K562 (cell line): ENCODE results near the gene PPIL1. TPM values are rescaled to one million over a fixed set of nuclear protein-coding genes. Genes with fewer than 3 reads are reported as not detected.

Source experiments
- CBFA2T2 ChIP-seq: fragments of 450-650 bp; conservative IDR thresholded peaks from 2 replicates; pipeline ENCODE4 v1.6.1; 2017; ENCODE audit warnings: mild to moderate bottlenecking
- CREM ChIP-seq: IDR thresholded peaks from 2 replicates; pipeline ENCODE4 v1.6.1; 2014; ENCODE audit warnings: antibody characterized with exemption, low read depth
- CTBP1 ChIP-seq: fragments of 450-650 bp; IDR thresholded peaks from 2 replicates; pipeline ENCODE4 v1.6.1; 2016; ENCODE audit warnings: borderline replicate concordance
- DACH1 ChIP-seq: fragments of 450-650 bp; IDR thresholded peaks from 2 replicates; pipeline ENCODE4 v1.6.1; 2018; ENCODE audit not compliant: partially characterized antibody
- EHMT2 ChIP-seq: fragments of 450-650 bp; IDR thresholded peaks from 2 replicates; pipeline ENCODE4 v1.6.1; 2018; ENCODE audit warnings: antibody characterized with exemption
- ETV1 ChIP-seq: fragments of 450-650 bp; conservative IDR thresholded peaks from 2 replicates; pipeline ENCODE4 v1.6.1; 2016; ENCODE audit warnings: missing genetic modification characterization, control low read depth, low read depth, missing compliant biosample characterization
- GABPB1 ChIP-seq: sonication (generic); formaldehyde crosslinking; IDR thresholded peaks from 2 replicates; pipeline ENCODE4 v1.8.0; 2022; ENCODE audit warnings: mild to moderate bottlenecking, missing genetic modification reagents
- MEIS2 ChIP-seq: fragments of 450-650 bp; IDR thresholded peaks from 2 replicates; pipeline ENCODE4 v1.6.1; 2014; ENCODE audit warnings: mild to moderate bottlenecking; ENCODE audit not compliant: partially characterized antibody
- NFIX ChIP-seq: fragments of 250-450 bp; sonication (Bioruptor Pico); IDR thresholded peaks from 2 replicates; pipeline ENCODE4 v1.4.0; 2020; ENCODE audit warnings: low read depth, mild to moderate bottlenecking, moderate library complexity
- REST ChIP-seq, 2 experiments: fragments of 450-650 bp; formaldehyde crosslinking in 1 of 2; IDR thresholded peaks; 2 replicates each; pipeline versions ENCODE4 v1.4.0 to v1.6.1; 2014 to 2020; ENCODE audit warnings: mild to moderate bottlenecking in 2 of 2, borderline replicate concordance in 1 of 2, low read depth in 1 of 2
- SMAD4 ChIP-seq: fragments of 250-450 bp; sonication (Bioruptor Pico); conservative IDR thresholded peaks from 2 replicates; pipeline ENCODE4 v1.8.0; 2021; ENCODE audit warnings: inconsistent platforms, mild to moderate bottlenecking, moderate library complexity
- TARDBP ChIP-seq: fragments of 450-650 bp; IDR thresholded peaks from 2 replicates; pipeline ENCODE4 v1.6.1; 2016
- TRIM28 ChIP-seq: fragments of 450-650 bp; IDR thresholded peaks from 2 replicates; pipeline ENCODE4 v1.6.1; 2017
- ZNF124 ChIP-seq: sonication (generic); formaldehyde crosslinking; IDR thresholded peaks from 2 replicates; pipeline ENCODE4 v1.8.1; 2022; ENCODE audit warnings: missing genetic modification reagents
- ZNF644 ChIP-seq: fragments of 200-800 bp; sonication (Bioruptor generic); IDR thresholded peaks from 2 replicates; pipeline ENCODE4 v1.6.1; 2016; ENCODE audit warnings: low read depth, missing genetic modification characterization, missing compliant biosample characterization
- polyA plus RNA-seq, 8 experiments: library from polyadenylated mRNA; depleted of rRNA in 4 of 8; stranded (reverse) in 5 of 8; unstranded in 3 of 8; fragments of >200 nt; fragmentation: Nextera tagmentation in 2 of 8; fragmentation: Illumina TruSeq in 1 of 8; extraction: Ambion mirVana in 2 of 8; extraction: Trizol in 1 of 8; gene quantifications; 2 replicates each; pipeline versions ENCODE4 v1.2.1 to v1.2.3, GENCODE V29; 2011 to 2014; ENCODE audit warnings: inconsistent platforms in 1 of 8, missing spikeins in 1 of 8
- total RNA-seq, 7 experiments: library from RNA; depleted of rRNA in 6 of 7; stranded (reverse); fragments of >200 nt in 6 of 7; fragmentation: Illumina TruSeq in 2 of 7; extraction: Trizol in 2 of 7; gene quantifications; 2 replicates each; pipeline versions ENCODE4 v1.2.1 to v1.2.3, GENCODE V29; 2011 to 2021; ENCODE audit warnings: low replicate concordance in 1 of 7
- TF ChIP-seq, protein P1 (sequence below), 2 experiments: IDR thresholded peaks; 2 replicates each; pipeline ENCODE4 v1.6.1; 2011; ENCODE audit warnings: borderline replicate concordance in 1 of 2, control low read depth in 1 of 2, low read depth in 1 of 2, low read length in 1 of 2, mild to moderate bottlenecking in 1 of 2, mixed read lengths in 1 of 2, moderate library complexity in 1 of 2; ENCODE audit not compliant: insufficient read depth in 1 of 2, insufficient read length in 1 of 2, poor library complexity in 1 of 2, severe bottlenecking in 1 of 2; ENCODE audit errors: extremely low read depth in 1 of 2
- TF ChIP-seq, protein P2 (sequence below): sonication (generic); formaldehyde crosslinking; IDR thresholded peaks from 2 replicates; pipeline ENCODE4 v1.8.0; 2022; ENCODE audit warnings: mild to moderate bottlenecking, missing genetic modification reagents, borderline replicate concordance

PPIL1 gene
- total and polyA plus RNA-seq, 9 of the 15 experiments (the other 6 are each of a cell fraction or from before 2014, with no cell fraction given), result 65.8 to 205 (median 130) TPM

DNA sequence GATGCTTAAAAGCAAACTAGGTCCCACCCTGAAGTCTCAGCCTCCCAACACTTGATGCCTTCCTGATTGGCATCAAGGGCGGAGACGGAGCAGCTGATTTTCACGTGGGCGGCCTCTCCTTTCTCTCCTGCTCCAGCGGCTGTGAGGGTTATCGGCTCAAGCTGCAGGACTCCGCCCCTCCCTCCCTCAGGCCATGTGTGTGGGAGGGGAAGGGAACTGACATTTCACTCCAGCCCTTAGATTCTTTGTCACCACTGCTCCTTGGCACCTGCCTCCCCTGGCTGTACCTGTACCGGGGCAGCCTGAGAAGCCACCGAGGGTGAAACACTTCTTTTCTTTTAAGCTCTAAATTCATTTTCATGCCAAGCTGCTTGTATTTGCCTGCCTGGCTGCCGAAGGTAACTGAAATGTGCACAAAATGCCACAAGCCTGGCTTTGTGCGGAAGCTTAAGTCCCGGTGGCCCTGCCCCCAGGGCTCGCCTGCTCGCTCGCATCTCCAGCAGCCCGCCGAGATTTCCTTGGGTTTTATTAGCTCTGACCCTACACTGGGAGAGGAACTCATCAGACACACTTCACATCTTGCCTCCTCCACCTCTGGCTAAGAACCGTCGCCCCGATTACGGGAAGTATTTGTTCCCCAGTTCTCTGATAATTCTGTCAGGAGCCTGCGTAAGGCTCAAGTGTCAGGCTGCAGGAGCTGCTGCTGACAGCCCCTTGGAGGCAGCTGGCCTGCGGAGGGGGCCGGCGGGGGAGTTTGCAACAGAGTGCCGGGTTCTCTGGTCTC is 25.8 kb downstream of the PPIL1 start (continued):
- TF ChIP-seq, protein P1, sequence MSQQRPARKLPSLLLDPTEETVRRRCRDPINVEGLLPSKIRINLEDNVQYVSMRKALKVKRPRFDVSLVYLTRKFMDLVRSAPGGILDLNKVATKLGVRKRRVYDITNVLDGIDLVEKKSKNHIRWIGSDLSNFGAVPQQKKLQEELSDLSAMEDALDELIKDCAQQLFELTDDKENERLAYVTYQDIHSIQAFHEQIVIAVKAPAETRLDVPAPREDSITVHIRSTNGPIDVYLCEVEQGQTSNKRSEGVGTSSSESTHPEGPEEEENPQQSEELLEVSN (IDR thresholded peaks at IDR 0.05; ENCODE audit: borderline replicate concordance in 1 of 2, extremely low read depth in 1 of 2, insufficient read depth in 1 of 2, insufficient read length in 1 of 2, low read depth in 1 of 2, low read length in 1 of 2, poor library complexity in 1 of 2, severe bottlenecking in 1 of 2), result peak; percentile 67 to 79
- TF ChIP-seq, protein P2, sequence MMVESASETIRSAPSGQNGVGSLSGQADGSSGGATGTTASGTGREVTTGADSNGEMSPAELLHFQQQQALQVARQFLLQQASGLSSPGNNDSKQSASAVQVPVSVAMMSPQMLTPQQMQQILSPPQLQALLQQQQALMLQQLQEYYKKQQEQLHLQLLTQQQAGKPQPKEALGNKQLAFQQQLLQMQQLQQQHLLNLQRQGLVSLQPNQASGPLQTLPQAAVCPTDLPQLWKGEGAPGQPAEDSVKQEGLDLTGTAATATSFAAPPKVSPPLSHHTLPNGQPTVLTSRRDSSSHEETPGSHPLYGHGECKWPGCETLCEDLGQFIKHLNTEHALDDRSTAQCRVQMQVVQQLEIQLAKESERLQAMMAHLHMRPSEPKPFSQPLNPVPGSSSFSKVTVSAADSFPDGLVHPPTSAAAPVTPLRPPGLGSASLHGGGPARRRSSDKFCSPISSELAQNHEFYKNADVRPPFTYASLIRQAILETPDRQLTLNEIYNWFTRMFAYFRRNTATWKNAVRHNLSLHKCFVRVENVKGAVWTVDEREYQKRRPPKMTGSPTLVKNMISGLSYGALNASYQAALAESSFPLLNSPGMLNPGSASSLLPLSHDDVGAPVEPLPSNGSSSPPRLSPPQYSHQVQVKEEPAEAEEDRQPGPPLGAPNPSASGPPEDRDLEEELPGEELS (CRISPR knock-in tag), result no peak
- TF ChIP-seq GABPB1 (CRISPR knock-in tag) (0 out of 2 replicates have a peak, but pooled peaks have one; percentile 38), SMAD4 (peak; percentile 57; the same call in 1 of the 2 replicates), DACH1 (peak; percentile 99), ZNF644 (tag) (no peak), CREM (peak; percentile 75), TRIM28 (no peak), REST (IDR thresholded peaks at IDR 0.05; ENCODE audit: borderline replicate concordance) (no peak; the same call in 1 of the 2 replicates), REST (CRISPR knock-in tag; IDR thresholded peaks at IDR 0.05; ENCODE audit: low read depth) (0 out of 2 replicates have a peak, but pooled peaks have one; percentile 33), NFIX (no peak), EHMT2 (no peak), CBFA2T2 (peak; percentile 70), ZNF124 (CRISPR knock-in tag) (no peak), CTBP1 (peak; percentile 96), TARDBP (no peak), MEIS2 (peak; percentile 81), ETV1 (peak; percentile 35)
